HG02623 (cell line): Measurements from ENCODE around the gene SEPTIN5.
"Not testable (repeated sequence)": the region's sequence is repeated elsewhere in the genome, so short reads cannot be mapped to it uniquely, and the experiment has no call there.

Experiments used
- ATAC-seq: cut with Tn5 transposase; IDR thresholded peaks from one replicate; pipeline ENCODE4 v1.9.1; 2021; ENCODE audit warnings: moderate library complexity; ENCODE audit not compliant: unreplicated experiment

Gene SEPTIN5

DNA sequence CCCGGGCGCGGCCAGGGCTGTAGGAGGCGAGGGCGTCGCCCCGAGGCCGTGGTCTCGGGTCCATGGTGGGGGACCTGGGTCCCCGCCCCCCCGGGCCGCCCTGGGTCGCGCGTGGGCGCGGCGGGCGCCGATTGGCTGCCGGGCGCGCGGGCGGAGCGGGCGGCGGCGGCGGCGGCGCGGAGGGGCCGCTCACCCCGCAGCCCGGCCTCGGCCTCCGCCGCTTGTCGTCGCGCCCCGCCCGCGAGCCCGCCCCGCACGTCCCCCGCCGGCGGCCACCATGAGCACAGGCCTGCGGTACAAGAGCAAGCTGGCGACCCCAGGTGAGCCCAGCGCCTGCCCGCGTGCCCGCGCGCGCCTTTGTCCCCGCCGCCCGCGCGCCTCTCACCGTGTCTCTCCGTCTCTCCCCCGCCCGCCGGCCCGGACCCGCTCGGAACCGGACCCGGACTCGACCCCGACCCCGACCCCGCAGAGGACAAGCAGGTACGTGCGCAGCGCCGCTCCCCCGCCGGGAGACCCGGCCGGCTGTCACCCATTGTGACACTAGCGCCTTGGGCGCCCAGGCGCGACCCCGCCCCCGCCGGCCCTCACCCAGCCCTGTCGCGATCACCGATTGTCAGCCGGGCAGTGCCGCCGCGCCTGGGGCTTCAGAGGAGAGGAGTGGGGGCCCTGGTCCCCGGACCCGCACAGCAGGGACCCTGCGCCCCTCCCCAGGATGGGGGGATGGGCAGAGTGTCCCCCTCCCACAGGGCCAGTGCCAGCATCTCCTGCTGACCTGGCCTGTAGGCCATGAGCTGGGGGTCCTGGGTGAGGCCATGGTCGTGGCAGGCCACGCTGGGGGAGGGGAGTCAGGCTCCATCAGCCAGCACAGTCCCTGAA, at the start of gene SEPTIN5:
TSS of gene SEPTIN5 (plus strand) at position 192 of the 876 bp plus-strand sequence. CDS start at position 278, 86 bp downstream.
- ATAC-seq = no peak

DNA sequence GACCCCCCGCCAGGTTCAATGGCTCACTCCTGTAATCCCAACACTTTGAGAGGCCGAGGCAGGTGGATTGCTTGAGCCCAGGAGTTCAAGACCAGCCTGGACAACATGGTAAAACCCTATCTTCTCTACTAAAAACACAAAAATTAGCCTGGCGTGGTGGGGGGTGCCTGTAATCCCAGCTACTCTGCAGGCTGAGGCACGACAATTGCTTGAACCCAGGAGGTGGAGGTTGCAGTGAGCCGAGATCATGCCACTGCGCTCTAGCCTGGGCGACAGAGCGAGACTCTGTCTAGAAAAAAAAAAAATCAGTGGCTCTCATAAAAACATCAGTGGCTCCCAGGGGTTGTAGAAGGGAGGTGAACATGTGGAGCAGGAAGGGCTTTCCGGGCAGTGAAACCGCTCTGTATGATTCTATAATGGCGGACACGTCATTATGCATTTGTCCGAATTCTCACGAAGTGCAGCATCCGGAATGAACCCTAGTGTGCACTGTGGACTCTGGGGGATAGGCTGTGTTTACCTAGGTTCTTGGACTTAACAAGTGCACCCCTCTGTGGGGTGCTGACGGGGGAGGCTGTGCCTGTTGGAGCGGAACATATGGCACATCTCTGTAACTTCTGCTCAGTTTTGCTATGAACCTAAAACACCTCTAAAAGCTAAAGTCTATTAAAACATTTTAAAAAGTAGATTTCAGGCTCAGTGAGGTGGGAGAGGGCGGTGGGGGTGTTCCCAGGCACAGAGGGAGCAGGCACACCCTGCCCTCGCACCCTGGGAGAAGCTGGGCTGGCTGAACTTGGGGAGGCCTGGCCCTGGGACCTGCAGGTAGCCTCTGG, 49.1 kb upstream of the SEPTIN5 start:
- no peak for ATAC-seq

DNA sequence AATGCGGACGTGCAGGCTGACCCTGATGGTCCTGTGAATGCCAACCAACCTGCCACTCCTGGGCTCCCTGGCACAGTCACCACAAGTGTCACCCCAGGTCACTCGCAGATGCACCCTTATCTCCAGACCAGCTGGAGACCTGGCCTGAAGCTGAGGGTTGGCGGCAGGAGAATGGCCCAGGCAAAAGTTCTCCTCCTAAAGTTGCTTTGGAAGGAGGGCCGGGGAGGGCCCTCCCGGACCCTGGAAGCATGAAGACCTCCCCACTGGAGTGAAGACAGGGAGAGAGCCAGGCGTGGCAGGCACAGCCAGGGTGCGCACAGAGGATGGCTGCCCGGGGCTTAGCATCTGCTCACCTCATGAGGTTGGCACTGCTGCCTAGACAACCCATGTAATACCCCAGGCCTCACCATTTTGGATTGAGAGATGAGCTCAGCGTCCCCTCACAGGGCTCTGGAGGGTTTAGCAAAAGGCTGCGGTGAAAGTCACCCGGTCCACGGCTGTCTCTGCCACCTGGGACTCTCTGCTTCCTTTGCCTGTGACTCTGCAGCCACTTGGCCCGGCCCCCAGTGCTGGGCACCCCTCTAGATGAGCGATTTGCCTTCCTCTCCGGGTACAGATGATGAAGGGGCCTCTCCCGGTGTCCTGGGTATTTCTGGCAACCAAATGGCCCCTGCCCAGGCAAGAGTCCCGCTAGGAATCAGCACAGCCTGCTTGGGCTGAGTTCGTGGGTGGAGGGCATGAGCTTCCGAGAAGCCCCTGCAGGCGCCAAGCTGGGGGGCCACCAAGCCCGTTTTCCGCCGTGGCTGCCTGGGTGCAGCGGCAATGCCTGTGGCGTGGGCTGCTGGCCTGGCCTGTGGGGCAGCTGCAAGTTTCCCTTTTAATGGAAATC, 48.3 kb upstream of the SEPTIN5 start:
- no peak for ATAC-seq

DNA sequence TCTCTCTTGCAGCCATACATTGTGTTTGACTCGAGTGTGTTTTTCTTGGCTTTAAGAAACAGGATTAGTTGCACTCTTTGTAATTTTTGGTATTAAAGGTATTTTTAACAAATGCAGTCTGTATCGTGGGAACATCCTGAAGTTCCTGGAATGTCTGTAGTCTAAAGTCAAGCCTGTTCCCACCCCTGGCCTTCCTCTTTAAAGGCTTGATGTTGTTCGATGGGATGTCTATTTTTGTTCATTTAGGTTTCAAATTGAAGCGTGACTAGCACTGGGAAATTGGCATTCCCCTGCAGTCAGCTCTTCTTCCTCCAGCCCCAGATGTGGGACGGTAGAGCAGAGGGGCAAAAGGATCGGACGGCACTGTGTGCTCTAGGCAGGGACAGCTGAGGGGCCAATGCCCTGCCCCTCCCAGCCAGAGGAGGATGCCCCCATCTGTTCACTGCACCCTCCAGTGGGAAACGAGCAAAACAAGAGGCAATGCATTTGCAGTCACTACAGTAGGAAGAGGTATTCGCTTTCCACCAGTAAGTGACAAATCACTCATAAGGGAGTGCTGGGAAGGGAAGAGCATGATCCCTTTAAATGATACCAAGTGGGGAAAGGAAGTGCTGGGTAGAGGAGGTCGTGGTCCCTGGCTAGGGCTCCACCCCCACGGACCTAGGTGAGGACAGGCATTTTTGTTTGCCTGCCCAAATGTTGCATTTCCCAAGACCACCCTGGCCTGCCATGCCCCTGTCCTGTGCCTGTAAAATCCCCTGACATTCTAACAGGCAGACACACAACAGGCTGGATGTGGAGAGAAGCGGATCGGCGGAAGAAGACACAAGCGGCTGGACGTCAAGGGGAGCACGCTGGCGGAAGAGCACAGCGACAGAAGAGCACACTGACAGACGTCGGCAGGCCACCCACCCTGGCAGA, 47.4 kb upstream of the SEPTIN5 start:
- ATAC-seq = no peak

DNA sequence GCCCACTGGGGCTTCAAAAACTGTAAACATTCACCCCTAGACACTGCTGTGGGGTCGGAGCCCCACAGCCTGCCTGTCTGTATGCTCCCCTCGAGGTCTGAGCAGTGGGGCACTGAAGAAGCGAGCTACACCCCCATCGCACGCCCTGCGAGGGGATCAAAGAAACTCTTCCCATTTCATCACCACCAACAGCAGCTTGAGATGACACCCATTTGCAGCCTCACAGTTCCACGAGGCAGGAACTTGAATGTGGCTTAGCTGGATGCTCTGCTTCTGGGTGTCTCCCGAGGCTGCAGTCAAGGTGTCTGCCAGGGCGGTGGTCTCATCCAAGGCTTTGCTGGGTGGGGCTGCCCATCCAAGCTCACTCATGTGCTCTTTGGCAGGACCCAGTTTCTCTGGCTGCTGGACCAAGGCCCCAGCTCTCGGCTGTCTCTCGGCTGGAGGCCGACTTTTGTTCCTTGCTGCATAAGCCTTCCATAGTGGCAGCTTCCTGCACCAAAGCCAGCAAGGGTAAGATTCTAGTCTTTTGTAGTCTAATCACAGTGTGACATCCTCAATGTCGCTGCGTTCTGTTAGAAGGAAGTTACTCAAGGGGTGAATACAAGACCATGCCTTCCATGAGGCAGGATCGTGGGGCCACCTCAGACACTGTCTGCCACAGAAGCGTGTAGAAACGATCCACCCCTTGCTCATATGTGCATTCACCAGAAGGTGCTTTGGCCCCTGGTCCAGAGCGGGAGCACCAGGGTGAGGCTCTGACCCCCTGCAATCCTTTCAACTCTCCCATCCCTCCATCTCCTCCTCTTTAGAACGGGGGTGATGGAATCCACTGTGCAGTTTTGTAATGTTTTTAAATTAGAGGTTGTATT, 46.2 kb upstream of the SEPTIN5 start:
- ATAC-seq = no peak

DNA sequence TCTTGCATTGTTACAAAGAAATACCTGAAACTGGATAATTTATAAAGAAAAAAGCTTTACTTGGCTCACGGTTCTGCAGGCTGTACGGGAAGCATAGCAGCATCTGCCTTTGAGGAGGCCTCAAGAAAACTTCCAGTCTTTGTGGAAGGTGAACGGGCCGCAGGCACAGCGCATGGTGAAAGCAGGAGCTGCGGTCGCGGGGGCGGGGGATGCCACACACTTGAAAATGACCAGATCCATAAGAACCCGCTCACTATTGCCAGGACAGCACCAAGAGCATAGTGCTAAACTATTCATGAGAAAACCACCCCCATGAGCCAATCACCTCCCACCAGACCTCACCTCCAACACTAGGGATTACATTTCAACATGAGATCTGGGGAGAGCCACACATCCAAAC, 45.6 kb upstream of the SEPTIN5 start:
- ATAC-seq = no peak

DNA sequence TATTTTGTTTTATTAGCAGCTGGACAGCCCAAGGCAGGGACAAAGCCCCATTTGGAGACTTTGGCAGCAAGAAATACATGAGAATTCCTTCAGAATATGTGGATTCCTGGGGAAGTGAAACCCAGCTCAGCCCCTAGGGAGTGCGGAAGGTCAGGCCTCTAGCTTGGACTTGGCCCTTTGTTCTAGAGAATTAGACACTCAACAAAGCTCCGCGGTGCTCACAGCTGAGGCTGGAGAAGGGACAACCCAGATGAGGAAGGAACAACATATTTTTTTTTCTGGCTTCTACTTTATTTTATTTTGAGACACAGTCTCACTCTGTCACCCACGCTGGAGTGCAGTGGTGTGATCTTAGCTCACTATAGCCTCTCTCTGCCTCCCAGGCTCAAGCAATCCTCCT, 44.7 kb upstream of the SEPTIN5 start:
- no peak for ATAC-seq

DNA sequence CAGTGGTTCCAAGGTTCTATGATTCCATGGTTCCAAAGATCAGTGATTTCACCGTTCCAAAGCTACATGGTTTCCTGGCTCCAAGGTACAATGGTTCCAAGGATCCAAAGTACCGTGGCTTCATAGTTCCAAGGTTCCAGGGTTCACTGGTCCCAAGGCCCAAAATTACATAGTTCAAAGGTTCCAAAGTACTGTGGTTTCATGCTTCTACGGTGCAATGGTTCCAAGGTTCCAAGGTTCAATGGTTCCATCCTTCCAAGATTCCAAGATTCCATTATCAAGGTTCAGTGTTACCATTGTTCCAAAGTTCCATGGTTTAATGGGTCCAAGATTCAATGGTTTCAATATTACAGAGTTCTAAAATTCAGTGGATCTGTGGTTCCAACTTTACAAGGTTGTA, 43.0 kb upstream of the SEPTIN5 start:
- ATAC-seq = no peak

DNA sequence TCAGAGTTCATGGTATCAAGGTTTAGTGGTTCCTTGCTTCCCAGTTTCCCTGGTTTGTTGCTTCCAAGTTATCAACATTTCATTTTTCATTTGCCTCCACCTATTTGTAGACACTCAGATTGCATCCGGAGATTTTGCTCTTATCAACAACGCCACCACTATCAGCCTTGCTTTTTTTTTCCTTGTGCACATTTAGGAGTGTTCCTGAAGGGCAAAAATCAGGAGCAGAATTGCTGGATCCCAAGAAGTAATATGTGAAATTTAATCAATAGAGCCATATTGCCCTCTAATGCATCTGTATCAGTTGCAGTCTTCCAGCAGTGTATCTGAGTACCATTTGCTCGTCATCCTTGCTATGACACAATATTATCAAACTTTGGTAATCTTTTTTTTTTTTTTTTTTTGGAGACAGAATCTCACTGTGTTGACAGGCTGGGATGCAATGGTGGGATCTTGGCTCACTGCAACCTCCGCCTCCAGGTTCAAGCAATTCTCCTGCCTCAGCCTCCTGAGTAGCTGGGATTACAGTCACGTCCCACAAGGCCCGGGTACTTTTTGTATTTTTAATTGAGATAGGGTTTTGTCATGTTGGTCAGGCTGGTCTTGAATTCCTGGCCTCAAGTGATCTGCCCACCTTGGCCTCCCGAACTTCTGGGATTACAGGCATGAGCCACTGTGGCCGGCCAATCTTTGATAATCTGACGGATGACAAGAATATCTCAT, 42.1 kb upstream of the SEPTIN5 start:
- ATAC-seq = no peak

DNA sequence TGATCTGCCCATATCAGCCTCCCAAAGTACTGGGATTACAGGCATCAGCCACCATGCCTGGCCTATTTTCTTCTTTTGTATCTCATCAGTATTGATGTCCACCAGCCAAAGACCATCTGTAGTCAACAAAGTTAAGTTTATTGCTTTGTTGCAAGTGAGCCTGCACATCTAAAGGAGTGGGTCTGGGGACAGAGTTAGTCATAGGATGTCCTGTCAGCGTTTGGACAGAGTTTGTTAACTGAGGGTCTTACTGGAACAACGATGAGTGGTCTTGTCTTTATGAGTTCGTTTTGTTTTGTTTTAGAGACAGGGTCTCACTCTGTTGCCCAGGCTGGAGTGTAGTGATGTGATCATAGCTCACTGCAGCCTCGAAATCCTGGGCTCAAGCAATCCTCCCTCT, 40.6 kb upstream of the SEPTIN5 start:
- no peak for ATAC-seq

DNA sequence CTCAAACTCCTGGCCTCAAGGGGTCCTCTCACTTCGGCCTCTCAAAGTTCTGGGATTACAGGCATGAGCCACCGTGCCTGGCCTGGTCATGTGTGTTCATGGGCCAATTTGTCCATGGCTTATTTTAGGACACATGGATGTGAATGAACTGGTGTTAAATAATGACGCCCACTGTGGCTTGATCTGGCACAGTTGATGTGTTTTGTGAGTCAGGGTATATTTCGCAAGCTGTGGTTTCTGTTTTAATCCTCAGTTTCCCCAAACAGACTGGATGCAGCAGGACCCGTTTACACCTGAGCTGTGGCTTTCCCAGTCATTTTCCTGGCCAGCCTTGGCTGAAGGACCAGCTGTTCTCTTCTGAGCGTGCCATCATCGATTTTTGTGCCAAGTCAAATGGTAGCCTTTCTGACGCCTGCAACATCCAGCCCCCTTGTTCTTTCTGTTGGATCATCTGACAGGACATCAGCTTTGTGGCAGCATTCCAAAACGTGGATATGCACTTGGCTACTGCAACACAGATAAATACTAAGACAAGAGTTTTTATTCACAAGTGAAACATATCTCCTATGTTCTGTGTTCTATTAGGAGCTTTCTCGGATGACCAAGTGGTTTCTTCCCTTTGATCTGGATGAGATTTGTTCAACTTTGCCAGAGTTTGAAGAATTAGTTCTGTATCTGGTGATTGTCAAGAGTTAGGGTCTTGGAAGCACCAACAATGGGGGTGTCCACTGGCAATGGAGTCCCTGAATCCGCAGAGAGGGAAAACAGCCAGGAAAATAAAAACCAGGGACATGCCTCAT, 40.0 kb upstream of the SEPTIN5 start:
- ATAC-seq = no peak

DNA sequence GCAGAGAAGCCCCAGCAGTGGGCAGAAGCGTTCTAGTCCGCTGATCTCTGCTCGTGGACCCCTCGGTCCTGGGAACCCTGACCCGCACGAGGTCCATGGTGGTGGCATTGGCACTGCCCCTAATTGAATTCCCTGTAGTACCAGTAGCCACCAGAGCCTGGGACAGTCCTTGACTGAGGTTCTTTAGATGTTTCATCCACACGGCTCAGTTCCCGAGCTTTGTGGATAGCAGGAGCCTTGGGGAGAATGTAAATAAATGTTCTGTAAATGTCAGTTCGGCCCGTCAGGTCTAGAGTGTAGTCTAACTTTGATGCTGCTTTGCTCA, 39.4 kb upstream of the SEPTIN5 start:
- ATAC-seq = no peak

DNA sequence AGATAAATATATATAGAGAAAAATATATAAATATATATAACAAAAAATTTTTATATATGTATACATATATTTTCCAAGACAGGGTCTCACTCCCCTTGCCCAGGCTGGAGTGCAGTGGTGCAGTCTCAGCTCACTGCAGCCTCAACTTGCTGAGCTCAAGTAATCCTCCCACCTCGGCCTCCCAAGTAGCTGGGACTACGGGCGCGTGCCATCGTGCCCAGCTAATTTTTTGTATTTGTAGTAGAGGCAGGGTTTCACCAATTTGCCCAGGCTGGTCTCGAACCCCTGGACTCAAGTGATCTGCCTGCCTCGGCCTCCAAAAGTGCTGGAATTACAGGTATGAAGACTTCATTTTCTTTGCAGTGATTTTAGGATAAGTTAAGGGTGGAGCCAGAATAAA, 38.9 kb upstream of the SEPTIN5 start:
- ATAC-seq = no peak

DNA sequence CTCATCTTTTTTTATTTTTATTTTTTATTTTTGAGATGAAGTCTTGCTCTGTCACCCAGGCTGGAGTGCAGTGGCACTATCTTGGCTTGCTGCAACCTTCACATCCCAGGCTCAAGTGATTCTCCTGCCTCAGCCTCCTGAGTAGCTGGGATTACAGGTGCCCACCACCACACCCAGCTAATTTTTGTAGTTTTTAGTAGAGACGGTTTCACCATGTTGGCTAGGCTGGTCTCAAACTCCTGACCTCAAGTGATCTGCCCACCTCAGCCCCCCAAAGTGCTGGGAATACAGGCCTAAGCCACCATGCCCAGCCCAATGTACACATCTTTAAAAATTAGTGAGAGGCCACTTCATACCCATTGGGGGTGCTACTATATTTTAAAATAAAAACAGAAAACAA, 37.9 kb upstream of the SEPTIN5 start:
- ATAC-seq = not testable (repeated sequence)

DNA sequence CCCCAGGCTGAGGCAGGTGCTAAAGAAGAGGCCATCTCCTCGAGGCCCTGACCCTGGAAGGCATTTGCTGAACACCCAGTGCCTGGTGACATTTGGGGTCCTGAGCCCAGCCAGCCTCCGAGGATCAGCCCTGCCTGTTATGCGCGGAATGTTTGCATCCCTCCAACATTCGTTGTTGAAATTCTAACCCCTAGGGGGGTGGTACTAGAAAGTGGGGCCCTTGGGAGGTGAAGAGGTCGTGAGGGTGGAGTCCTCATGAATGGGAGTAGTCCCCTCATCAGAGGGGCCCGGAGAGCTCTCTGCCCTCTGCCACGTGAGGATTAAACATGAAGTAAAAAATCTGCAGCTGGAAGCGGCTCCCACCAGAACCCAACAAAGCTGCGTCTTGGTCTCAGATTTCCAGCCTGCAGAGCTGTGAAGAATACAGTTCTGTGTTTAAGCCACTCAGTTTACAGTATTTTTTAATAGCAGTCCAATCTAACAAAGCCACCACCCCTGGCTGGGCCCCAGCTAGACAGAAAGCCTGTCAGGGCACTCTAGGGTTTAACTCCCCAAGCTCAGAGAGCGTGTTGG, 35.3 kb upstream of the SEPTIN5 start:
- ATAC-seq = no peak

DNA sequence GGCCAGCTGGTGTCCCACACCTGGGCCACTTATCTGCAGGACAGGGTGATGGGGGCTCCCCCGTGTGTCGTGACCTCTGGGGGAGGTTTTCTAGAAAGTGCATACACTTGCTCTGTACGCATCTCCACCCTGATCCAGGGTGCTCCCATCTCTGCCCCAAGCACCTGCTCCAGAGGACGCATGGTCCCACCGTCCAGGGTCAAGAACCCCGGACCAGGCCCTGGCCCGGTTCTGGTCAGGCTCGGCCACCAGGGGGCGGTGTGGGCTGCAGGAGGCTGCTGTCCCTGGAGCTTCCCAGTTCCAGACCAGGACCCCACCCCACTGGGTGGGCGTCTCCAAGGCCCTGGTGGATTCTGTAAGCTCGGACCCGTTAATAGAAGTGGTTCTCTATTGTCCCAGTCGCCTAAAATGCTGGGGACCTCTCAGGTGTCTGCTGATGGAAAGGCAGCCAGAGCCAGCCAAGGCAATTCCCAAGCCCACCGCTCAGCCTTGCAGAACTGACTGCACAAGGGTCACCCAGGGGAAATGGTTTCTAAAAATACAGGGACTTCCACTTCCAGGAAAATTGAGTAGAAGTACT, 34.7 kb upstream of the SEPTIN5 start:
- no peak for ATAC-seq

DNA sequence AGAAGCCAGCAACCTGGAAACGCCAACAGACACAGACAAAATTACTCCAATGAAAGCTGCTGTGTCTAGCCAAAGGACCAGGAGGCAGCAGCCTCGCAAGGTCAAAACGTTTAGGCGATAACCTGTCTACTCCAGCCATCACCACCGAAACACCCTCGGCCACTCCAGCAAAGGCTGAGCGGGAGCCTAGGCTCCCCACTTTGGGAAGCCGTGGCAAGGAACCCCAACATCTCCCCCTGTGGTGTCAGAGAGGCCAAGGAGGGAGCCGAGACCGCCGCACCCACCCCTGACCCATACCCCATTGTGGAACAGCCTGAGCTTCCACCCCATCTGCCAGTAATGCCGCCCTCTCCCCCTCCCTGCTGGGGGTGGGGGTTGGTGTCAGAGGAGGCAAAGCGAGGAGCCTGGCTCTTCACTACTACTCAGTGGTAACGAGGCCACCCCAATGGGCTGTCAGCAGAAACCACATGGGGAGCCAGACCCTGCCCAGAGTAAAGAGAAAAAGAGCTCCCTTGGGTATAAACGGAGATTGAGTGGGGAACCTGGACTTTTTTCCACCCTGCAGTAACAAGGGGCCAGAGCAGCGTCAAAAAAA, 33.9 kb upstream of the SEPTIN5 start:
- ATAC-seq = no peak
